T1000 (cell line): ENCODE results near the gene ABCG5.

ENCODE experiments used
- DNase-seq: peaks from one replicate; lab custom pipeline; 2025; ENCODE audit warnings: mixed read lengths; lab: John Stamatoyannopoulos, UW

ABCG5 gene

DNA sequence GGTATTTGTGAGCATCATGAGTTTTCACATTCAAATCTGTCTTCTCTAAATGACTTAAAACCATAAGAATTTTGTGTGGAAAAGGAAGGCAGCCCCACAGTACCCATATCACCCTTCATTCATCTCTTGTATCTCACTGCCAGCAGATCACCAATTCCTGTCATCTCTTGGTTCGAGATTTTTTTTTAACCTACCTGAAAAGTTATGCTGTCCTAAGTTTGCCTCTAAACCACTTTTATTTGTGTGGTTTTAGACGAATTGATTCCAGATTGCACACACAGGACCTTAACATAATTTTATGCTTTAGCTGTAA, 32.0 kb downstream of the ABCG5 start:
- no peak for DNase-seq

DNA sequence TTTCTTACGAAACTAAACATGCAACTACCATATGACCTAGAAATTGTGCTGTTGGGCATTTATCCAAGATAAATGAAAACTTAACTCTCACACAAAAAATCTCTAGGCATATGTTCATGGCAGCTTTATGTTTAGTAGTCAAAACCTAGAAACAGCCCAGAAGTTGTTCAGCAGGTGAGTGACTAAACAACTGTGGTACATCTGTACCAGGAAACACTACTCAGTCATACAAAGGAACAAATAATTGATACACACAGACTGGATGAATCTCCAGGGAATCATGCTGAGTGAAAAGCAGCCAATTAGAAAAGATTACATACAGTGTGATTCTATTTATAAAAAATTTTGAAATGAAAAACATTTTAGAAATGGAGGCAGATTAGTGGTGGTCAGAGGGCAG, 35.5 kb downstream of the ABCG5 start:
- no peak for DNase-seq

DNA sequence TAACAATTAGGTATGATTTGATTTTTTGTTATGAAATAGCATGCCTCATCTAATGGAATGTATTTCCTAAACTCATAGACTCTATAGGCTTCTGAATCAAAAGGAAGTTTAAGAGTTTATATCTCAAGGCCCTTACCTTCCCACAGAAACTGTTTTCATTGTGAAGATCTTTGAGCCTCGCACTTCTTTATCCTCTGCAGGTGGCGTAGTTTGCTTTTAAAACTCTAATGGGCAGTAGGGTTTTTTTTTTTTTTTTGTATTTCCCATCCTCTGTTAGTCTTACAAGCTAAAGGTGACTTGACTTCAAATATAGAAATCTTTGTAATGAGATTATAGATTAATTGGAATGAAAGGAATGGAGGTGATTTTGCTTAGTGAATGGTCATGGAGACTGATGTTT, 36.5 kb downstream of the ABCG5 start:
- DNase-seq, result no peak

DNA sequence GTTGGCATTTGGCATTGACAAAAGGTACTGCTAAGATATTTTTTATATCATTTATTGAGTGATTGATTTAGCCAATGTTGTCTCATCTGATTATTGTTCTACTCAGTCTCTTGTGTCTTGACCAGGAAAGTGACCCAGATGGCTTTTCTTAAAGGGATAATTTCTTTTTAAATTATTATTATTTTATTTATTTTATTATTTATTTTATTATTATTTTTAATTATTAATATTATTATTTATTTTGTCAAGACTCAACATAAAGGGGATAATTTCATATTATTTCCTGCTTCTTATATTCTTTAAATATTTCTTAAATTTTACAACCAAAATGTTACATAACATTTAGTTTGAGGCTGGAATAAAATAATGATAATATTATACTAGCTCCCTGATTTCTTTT, 37.7 kb downstream of the ABCG5 start:
- no peak for DNase-seq

DNA sequence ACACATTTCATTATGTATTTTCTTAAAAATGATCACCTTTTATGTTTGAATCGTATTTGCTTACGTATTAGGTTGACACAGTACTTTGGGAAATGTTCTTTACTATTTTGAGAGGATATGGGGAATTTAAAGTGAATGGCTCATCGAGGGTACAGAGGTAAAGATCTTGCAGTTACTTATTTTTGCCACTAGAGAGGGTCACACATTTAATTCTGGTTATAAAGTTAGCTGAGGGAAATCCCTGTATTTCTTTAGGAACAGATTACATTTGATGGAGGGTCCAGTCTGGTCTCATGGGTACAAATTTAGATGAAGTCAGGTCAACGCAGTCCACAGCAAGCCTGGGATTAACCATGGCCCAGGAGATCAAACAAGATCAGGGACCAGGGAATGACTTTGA, 40.3 kb downstream of the ABCG5 start:
- DNase-seq, result no peak

DNA sequence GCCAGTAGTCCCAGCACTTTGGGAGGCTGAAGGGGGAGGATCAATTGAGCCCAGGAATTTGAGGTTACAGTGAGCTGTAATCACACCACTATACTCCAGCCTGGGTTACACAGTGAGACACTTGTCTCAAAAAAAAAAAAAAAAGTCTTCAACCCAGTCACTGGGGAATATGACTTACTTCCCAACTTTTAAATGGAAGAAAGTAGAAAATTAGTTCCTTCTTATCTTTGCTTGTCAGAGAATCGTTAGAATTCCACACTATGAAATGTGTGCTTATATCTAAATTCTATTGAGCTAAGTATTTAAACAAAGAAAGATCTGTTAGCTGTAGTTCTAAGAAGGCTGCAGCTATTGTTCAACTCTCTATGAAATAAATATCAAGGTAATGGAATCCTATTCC, 42.4 kb downstream of the ABCG5 start:
- DNase-seq, result no peak

DNA sequence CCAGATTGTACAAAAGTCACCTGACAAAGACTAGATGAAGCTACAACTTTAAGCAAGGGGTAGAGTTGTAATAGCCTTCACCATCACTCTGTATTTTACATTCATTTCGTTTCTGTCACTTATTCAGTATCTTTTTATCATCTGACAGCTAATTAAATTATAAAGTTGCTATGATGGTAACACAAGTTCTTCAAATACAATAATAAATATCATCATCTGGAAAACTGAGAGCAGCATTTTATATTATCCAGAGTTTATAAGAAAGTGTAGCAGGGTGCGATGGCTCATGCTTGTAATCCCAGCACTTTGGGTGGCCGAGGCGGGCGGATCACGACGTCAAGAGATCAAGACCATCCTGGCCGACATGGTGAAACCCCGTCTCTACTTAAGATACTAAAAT, 43.7 kb downstream of the ABCG5 start:
- DNase-seq, result no peak

DNA sequence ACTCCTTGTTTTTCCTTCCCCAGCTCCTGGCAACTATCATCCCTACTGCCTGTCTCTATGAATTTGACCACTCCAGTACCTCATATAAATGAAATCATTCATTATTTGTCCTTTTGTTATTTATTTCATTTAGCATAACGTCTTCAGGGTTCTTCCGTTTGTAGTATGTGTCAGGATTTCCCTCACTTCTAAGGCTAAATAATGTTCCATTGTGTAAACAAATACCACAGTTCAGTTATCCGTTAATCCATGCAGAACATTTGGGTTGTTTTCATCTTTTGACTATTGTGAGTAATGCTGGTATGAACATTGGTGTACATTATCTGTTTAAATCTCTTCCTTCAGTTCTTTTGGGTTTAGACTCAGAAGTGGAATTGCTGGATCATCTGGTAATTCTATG, 46.0 kb downstream of the ABCG5 start:
- no peak for DNase-seq

DNA sequence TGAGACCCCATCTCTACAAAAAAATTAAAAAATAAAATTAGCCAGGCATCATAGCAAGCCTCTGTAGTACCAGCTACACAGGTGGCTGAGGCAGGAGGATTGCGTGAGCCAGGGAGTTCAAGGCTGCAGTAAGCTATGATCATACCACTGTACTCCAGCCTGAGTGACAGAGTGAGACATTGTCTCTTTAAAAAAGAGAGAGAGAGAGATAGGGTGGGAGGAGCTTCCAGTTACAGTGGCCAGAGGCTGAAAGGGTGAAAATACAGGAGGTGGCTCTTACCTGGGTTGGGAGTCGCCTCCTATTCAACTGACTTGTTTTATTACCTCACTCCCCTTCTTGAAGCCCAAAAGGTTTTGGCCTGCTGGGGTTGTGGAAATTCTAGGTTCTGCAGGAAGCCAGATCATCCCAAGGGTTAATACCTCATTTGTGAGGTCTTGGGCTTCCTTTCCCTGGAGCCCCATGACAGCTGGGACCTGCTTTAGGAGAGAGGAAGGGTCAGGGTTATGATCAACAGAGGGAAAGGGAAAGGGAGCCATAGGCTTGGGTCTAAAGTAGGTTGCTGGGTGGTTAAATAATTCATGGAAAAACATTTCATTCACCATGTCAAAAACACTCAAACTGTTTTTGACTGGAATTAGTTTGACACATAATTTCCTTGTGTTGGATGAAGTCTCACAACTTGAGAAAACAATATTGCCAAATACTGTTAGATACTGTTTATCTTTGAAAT, 47.4 kb downstream of the ABCG5 start:
- DNase-seq, result no peak

DNA sequence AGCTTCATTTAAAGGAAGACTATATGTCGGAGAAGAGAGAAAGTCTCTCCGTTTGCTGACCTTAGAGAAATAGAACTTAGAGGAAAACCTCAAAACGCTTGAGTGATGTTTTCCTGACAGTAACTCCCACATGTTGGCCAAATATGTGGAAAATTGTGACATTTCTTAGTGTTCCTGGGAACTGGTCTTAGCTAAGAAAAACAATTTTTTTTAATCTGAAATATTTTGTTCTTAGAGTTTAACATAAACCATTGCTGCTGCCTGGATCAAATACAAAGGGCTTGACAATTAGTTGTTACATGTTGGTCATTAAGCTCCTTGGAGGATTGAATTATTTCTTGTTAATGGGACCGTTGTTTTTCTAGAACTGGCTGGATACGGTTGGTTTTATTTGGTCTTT, 48.5 kb downstream of the ABCG5 start:
- DNase-seq, result no peak

DNA sequence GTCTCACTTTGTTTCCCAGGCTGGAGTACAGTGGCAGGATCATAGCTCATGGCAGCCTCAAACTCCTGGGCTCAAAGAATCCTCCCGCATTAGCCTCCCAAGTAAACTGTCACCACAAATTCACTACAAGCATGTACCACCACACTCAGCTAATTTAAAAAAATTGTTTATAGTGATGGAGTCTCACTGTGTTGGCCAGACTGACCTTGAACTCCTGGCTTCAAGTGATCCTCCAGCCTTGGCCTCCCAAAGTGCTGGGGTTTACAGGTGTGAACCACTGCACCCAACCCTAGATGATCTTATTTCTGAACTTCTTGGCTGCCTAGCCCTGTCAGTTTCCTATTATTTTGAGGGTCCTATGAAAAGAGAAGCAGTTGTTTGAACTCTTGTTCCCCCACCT, 50.0 kb downstream of the ABCG5 start:
- DNase-seq, result no peak

DNA sequence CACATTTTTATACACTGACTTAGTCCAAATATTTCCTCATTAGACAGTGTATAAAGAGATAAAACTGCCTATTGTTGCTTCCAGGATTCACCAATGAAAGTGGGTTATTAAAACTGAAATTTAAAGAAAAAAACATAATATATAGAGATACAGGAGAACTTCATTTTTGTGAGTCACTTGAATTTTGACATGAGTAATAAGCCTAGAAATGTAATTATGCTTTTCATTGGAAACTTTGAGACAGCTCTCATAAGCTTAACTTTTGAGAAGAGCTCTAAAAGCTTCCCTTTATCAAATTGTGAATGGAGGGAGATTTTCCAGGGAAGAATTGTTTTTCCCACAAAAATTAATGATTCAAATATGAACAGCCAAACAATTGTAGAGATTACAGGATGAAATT, 50.7 kb downstream of the ABCG5 start:
- no peak for DNase-seq

DNA sequence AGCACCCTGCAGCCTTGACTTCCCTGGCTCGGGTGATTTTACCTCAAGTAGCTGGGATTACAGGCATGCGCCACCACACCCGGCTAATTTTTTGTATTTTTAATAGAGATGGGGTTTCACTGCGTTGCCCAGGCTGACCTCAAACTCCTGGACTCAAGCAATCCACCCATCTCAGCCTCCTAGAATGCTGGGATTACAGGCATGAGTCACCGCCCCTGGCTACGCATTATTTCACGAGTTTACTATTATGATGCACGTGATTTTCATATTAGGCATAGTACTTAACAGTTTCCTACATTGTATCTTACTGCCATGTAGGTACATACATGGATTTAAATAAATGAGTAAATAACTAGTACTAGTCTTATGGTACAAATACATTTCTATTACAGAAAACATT, 60.4 kb downstream of the ABCG5 start:
- DNase-seq, result no peak

DNA sequence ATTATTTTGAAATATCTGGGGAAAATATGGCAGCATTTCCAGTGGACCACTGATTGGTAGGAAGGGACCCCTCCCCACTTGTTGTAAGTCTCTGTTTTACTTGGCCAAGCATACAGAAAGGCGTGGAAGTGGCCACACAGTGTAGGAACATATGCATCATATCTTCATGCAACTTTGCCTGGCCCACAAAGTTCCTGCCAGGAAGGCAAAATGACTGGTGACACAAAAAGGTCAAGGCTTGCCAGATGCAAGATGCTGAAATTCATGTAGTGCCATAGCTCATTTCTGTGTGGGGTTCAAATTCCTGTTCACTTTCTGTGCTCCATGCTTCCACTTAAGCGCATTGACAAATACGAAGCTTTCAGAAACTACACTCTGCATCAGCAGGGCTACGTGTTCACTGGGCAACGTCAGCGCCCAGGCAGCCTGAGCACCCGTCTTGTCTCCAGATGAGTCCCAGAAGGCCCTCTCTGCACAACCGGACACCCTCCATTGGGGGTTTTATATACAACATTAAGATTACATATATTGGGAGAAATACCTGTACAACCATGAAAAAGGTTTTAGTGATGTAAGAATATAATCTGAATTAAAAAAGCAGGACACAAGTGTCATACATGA, 61.2 kb downstream of the ABCG5 start:
- DNase-seq, result no peak

DNA sequence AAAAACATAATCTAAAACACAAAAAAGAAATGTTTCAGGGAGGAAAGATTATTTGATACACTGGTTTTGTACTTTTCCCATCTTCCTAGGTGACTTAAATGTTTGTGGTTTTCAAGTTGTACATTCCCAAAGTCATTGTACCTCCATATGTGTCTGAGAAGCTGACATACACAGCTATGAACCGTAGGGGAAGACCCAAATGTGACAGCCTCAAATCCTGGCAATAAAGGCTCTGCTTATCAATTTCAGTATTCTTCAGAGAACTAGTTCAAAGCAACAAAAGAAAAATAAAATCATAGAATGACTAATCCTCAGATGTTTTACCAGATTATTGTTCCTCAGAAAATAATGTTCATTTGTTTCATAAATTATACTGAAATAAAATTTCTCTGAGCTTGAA, 62.3 kb downstream of the ABCG5 start:
- DNase-seq, result no peak

DNA sequence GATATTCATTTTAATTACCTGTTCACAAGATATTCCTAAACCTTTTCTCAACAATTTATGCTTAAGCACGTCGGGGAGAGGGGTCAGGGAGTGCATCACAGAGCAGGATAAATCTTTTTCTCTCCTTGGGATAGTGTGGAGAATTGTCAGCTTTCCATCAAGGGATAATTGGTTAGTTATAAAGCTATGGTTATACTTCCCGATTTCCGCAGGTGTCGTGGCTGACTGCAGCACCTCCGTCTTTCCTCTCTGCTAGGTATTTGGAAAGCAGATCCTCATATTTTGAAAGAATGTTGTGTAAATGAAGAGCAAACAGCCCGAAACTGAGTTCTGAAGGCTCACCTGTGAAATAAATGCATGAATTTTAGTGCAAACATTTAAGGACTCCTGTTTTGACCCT, 64.0 kb downstream of the ABCG5 start:
- DNase-seq, result no peak

DNA sequence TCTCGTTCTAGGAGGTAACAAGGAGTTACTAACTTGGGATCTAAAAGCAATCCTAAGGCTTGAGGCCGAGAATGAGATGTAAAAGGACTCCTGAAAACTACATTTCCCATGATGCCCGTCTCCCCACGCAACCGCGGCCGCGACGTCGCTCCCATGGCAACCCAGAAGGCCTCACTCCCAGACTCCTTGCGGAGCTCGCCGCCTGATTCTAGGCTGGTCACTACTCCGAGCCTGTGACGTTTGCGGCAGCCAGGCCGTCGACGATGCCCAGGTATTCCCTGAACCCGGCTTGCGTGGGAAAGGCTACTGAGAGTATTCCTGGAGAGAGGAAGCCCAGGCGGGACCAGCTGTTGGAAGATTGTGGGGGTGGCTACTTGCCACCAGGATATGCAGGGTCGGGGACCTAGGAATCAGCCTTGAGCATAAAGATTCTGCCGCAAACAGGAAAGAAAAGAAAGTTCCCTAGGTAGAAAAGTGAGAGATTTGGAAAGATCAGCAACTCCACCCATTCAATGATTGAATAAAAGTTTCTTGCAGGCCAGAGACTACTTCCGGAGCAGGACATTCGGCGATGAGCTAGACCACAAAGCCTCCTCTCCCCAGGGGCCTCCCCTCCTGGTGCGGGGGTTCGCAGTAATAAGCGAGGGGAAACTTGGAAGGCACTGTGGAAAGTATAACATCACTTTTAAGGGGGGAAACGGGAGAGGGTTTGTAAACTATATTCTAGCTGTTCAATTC, 64.6 kb downstream of the ABCG5 start, which contains the start of gene DYNC2LI1:
Gene DYNC2LI1 (plus strand): TSS at position 164 of the 738 bp plus-strand sequence. CDS start 100 bp downstream, at position 264.
- DNase-seq, result peak; percentile 70

DNA sequence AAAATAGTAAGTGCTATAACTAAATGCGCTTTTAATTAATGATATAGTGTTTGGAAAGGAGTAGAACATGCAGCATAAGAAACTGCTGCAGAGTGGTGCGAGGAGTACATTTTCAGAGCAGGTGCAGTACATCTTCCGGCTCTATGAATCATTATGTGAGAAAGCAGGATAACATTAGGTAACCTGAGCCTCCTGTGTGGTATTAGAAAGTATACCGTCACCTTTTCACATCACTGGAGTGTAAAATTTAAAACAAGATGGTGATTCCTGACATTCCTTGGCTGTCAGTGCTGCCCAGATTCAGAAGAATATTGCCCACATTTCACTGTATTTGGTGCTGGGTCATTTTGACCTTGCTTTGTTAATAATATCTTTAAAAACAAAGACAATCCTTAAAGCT, 72.6 kb downstream of the ABCG5 start:
- no peak for DNase-seq

DNA sequence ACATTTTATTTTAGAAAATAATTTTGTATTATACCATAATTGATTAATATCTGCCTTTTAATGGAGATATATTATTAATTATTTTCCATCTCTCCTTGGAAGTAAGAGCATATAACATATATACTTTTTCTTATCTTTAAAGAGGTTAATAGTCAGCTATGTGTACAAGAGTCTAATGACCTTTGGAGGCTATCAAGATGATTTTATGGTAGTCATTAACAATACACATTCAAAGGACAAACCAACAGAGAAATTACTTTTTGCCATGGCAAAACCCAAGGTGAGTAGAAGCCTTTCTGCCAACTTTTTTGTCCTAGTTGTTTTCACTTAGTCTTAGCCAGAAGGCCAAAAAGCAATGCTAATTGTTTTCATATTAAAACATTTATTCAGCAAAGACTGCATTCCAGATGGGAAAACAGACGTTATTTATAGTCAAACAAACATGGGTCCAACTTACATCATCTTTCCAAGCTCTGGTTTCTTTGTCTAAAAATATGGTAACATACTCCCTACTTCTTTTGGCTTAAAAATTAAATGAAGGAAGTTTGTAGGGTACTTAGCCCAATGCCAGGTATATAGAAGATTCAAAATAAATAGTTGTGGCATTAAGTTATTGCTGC, 74.4 kb downstream of the ABCG5 start:
- DNase-seq, result no peak

DNA sequence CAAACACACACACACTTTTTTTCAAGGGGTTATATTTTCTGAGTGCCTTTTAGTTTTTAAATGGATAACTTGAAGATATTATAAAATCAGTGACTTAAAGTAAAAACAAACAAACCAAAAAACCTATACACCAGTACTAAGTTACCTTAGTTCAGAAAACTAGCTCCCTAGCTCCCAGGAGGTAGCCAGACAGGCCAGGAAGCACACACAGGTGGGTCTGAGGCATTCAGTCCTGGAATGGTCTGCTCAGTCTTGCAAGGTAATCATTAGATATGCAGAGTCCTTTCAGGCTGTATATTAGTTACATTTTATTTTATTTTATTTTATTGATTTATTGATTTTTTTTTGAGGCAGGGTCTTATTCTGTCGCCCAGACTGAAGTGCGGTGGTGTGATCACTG, 75.5 kb downstream of the ABCG5 start:
- DNase-seq, result no peak
